Skeletal muscle tissue (tissue), 4 donors: Measurements from ENCODE around the gene RFX5. TPM values are rescaled to one million over a fixed set of nuclear protein-coding genes. Genes with fewer than 3 reads are reported as not detected.
"Not testable (repeated sequence)": the region's sequence is repeated elsewhere in the genome, so short reads cannot be mapped to it uniquely, and the experiment has no call there.

Source experiments
- H3K27ac ChIP-seq: one replicate; pipeline ENCODE4 v1.7.0; 2013; ENCODE audit warnings: mild to moderate bottlenecking, low read depth, low read length, inconsistent platforms
- H3K27me3 ChIP-seq, 3 donors: one replicate each; pipeline ENCODE4 v1.7.0; 2013; ENCODE audit warnings: low read length in 3 of 3; ENCODE audit not compliant: control insufficient read depth in 3 of 3, insufficient read depth in 3 of 3
- H3K36me3 ChIP-seq, 3 donors: one replicate each; pipeline ENCODE4 v1.7.0; 2013; ENCODE audit warnings: low read length in 3 of 3; ENCODE audit not compliant: control insufficient read depth in 3 of 3, insufficient read depth in 3 of 3
- H3K4me1 ChIP-seq, 3 donors: one replicate each; pipeline ENCODE4 v1.7.0; 2013; ENCODE audit warnings: low read length in 3 of 3, mild to moderate bottlenecking in 3 of 3; ENCODE audit not compliant: control insufficient read depth in 3 of 3, insufficient read depth in 3 of 3
- H3K4me3 ChIP-seq, 3 donors: one replicate each; pipeline ENCODE4 v1.7.0; 2013; ENCODE audit warnings: low read length in 3 of 3
- H3K9ac ChIP-seq, 3 donors: one replicate each; pipeline ENCODE4 v1.7.0; 2013; ENCODE audit warnings: low read length in 3 of 3, mild to moderate bottlenecking in 3 of 3, moderate library complexity in 2 of 3, low read depth in 1 of 3
- H3K9me3 ChIP-seq, 3 donors: one replicate each; pipeline ENCODE4 v1.7.0; 2013; ENCODE audit warnings: low read length in 3 of 3; ENCODE audit not compliant: control insufficient read depth in 3 of 3
- total RNA-seq: library from RNA; depleted of rRNA; stranded (reverse); fragments of >200 nt; gene quantifications from one replicate; pipeline ENCODE4 v1.2.3, GENCODE V29; 2014
- donor health status: Osteomylitis.

RFX5 gene
- total RNA-seq, 1 donor from 2014 or later: 24.0 TPM

- H3K9ac ChIP-seq: no peak overlapping the region
- H3K9me3 ChIP-seq: no peaks in the 10 kb centered on the region
- H3K4me3 ChIP-seq: no peak overlapping the region
- H3K27ac ChIP-seq: no peak overlapping the region
- H3K36me3 ChIP-seq: peaks cover 28 to 41% (median 32%) of the 10 kb centered on the region in 3 donors
- H3K27me3 ChIP-seq: no peaks in the 10 kb centered on the region
- peaks cover 2 to 3% (median 2%) of the 10 kb centered on the region in 3 donors for H3K4me1 ChIP-seq
Measured at GRCh38 chr1:151362308-151363155, 15.5 kb upstream of the RFX5 start.

DNA sequence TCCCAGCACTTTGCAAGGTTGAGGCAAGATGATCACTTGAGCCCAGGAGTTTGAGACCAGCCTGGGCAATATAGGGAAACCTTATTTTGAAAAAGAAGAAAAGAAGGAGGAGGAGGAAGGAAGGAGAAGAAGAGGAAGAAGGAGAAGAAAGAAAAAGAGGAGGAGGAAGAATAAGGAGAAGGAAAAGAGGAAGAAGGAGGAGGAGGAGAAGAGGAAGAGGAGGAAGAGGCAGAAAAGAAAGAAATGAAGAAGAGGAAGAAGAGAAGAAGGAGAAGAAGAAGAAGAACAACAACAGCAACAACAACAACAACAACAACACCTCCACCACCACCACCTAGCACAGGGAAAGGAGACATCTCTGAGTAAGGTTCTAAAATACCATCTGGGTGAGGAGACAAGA is 14.8 kb upstream of the RFX5 start:
- no peaks in the 10 kb centered on the region for H3K4me1 ChIP-seq
- H3K9me3 ChIP-seq: no peaks in the 10 kb centered on the region
- H3K9ac ChIP-seq: no peak overlapping the region
- H3K36me3 ChIP-seq: peaks cover 28 to 41% (median 32%) of the 10 kb centered on the region in 3 donors
- no peak overlapping the region for H3K27ac ChIP-seq
- H3K4me3 ChIP-seq: no peak overlapping the region
- H3K27me3 ChIP-seq: no peaks in the 10 kb centered on the region

- no peaks in the 10 kb centered on the region for H3K9me3 ChIP-seq
- H3K4me3 ChIP-seq: no peak overlapping the region
- no peaks in the 10 kb centered on the region for H3K27me3 ChIP-seq
- H3K27ac ChIP-seq: no peak overlapping the region
- H3K36me3 ChIP-seq: no peaks in the 10 kb centered on the region
- H3K4me1 ChIP-seq: no peaks in the 10 kb centered on the region
- H3K9ac ChIP-seq: no peak overlapping the region
Measured at GRCh38 chr1:151356696-151357095, 9.6 kb upstream of the RFX5 start.

- H3K9ac ChIP-seq: no peak overlapping the region
- H3K4me1 ChIP-seq: peaks cover 0 to 8% (median 3%) of the 10 kb centered on the region in 3 donors
- H3K27ac ChIP-seq: no peak overlapping the region
Measured at GRCh38 chr1:151352021-151352718, 5.1 kb upstream of the RFX5 start.

DNA sequence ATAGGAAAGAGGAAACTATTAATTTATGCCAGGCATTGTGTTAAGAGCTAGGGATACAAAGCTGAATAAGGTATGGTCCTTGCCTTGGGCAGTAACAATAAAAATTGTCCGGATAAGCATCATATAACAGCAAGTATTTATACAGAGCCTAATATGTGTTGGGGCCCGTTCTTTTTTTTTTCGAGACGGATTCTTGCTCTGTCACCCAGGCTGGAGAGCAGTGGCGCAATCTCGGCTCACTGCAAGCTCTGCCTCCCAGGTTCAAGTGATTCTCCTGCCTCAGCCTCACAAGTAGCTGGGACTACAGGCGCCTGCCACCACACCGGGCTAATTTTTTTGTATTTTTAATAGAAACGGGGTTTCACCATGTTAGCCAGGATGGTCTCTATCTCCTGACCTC is 3.3 kb upstream of the RFX5 start:
- H3K9me3 ChIP-seq, H3K27me3 ChIP-seq, H3K27ac ChIP-seq, H3K36me3 ChIP-seq, H3K9ac ChIP-seq, H3K4me3 ChIP-seq: not testable (repeated sequence)
- peaks cover 9 to 15% (median 14%) of the 10 kb centered on the region in 3 donors for H3K4me1 ChIP-seq

More at GRCh38 chr1:151352021-151352718, 5.1 kb upstream of the RFX5 start:
- Histone ChIP-seq H3K9me3 (no peaks in the 10 kb centered on the region), H3K4me3 (no peak overlapping the region), H3K27me3 (no peaks in the 10 kb centered on the region), H3K36me3 (no peaks in the 10 kb centered on the region)

DNA sequence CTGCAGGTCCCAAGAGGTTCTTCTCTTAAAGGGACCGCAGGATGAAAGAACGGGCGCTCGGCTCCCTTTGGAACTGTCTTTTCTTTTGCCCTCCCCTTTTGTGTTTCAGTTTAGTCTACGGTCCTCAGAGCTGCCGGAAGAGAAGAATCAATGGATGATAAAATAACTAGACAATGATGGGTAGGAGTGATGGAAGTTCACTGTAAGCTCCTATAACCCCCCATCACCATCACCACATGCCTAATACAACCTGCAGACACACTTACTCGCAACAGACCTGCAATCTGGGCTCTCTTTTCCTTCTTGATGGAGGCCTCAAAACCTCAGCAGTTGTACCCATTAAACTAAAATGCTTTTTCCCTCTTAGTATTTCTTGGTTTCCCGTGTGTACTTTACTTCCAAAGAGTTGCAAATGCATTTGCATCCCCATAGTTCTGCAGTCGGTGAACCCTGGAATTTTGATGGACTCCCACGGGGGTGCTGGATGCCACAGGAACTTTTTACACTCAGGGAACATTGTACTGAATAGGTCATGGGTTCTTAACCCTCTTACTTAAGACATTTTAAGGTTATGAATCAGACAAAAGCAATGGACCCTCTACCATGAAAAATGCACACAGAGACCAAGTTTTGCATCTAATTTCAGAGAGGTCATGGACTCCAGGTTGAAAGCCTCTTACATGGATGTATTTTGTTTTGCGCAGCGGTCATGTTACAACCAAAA is 633 bp upstream of the RFX5 start:
- no peaks in the 10 kb centered on the region for H3K27me3 ChIP-seq
- peak overlapping the region; percentile 95 for H3K27ac ChIP-seq
- peak overlapping the region in 2 of 3 donors; percentile 58 to 89 for H3K9ac ChIP-seq
- H3K4me1 ChIP-seq: peaks cover 9 to 15% (median 14%) of the 10 kb centered on the region in 3 donors
- no peaks in the 10 kb centered on the region for H3K9me3 ChIP-seq
- H3K4me3 ChIP-seq: peak overlapping the region; percentile 66 to 94 (median 93)
- peaks cover 27 to 30% (median 28%) of the 10 kb centered on the region in 3 donors for H3K36me3 ChIP-seq

- H3K36me3 ChIP-seq: peaks cover 32 to 38% (median 37%) of the 10 kb centered on the region in 3 donors
- H3K27me3 ChIP-seq: no peaks in the 10 kb centered on the region
- H3K4me1 ChIP-seq: peaks cover 9 to 15% (median 14%) of the 10 kb centered on the region in 3 donors
- peak overlapping the region; percentile 95 for H3K27ac ChIP-seq
- H3K4me3 ChIP-seq: peak overlapping the region; percentile 93 to 96 (median 94)
- peak overlapping the region; percentile 89 to 94 (median 89) for H3K9ac ChIP-seq
- H3K9me3 ChIP-seq: no peaks in the 10 kb centered on the region
Measured at GRCh38 chr1:151346082-151346768, 827 bp downstream of the RFX5 start.

DNA sequence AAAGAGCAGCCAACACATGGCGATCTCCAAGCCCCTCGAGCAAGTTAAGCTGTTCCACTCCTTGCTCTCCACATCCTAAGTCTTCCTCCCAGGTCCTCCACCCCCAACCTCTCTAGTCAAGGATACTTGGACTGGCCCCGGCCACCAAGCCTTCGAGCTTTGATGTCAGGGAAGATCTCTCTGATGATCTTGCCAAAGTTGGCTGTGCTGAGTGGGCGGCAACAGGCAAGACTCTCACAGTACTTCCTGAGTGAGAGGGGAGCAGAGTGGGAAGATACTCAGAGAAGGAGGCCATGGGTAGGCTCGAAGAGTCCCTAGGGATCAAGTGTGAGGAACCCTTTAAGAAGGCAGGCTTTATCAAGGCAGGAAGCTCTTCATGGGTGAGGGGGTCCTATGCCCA is 2.8 kb downstream of the RFX5 start:
- peaks cover 32 to 38% (median 37%) of the 10 kb centered on the region in 3 donors for H3K36me3 ChIP-seq

DNA sequence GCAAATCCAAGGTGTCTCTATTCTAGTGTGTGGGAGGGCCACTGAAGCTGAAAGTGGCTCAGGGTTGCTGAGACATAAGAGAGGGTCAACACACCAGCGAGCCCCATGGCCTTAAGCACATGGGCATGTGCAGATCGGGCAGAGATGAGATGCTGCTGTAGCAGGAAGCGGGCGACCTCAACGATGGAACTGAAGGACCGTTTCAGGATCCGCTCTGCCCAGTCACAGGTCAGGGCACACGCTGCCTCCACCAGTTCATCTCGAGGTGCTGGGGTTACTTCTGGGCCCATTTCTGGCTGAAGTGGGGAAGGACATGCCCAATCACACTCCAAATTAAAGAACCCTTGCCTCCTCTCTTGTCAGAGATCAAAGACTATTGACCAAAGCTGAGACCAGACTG is 3.5 kb downstream of the RFX5 start:
- Histone ChIP-seq H3K9ac (no peak overlapping the region), H3K4me1 (peaks cover 9 to 17% (median 15%) of the 10 kb centered on the region in 3 donors), H3K4me3 (no peak overlapping the region), H3K27me3 (no peaks in the 10 kb centered on the region), H3K9me3 (no peaks in the 10 kb centered on the region), H3K36me3 (peaks cover 32 to 38% (median 37%) of the 10 kb centered on the region in 3 donors), H3K27ac (no peak overlapping the region)

More for the DNA sequence above, 2.8 kb downstream of the RFX5 start:
- Histone ChIP-seq H3K4me1 (peaks cover 9 to 17% (median 15%) of the 10 kb centered on the region in 3 donors), H3K9me3 (no peaks in the 10 kb centered on the region), H3K9ac (no peak overlapping the region), H3K4me3 (no peak overlapping the region), H3K27ac (no peak overlapping the region), H3K27me3 (no peaks in the 10 kb centered on the region)
